ENCODE data around the gene OASL.

OASL gene

GRCh38 chr12:121064116-121064515 is 25.1 kb upstream of the OASL start:
- no peak overlapping the region for H3K27ac ChIP-seq
- no peak for TF ChIP-seq ZFX (IDR thresholded peaks at IDR 0.05)
- TF ChIP-seq CTCF (conservative IDR thresholded peaks at IDR 0.05): no peak

- TF ChIP-seq CTCF (conservative IDR thresholded peaks at IDR 0.05): no peak
- no peak for TF ChIP-seq ZFX (IDR thresholded peaks at IDR 0.05)
- no peak overlapping the region for H3K27ac ChIP-seq
Measured at GRCh38 chr12:121062391-121063045, 23.5 kb upstream of the OASL start.

GRCh38 chr12:121061831-121062230 is 22.8 kb upstream of the OASL start:
- H3K27ac ChIP-seq: no peak overlapping the region
- TF ChIP-seq CTCF (conservative IDR thresholded peaks at IDR 0.05): peak; percentile 5
- no peak for TF ChIP-seq ZFX (IDR thresholded peaks at IDR 0.05)

- no peak overlapping the region for H3K27ac ChIP-seq
- TF ChIP-seq CTCF (conservative IDR thresholded peaks at IDR 0.05): peak; percentile 59
- no peak for TF ChIP-seq ZFX (IDR thresholded peaks at IDR 0.05)
Measured at GRCh38 chr12:121060149-121061001, 21.3 kb upstream of the OASL start.

- no peak overlapping the region for H3K27ac ChIP-seq
- no peak for TF ChIP-seq ZFX (IDR thresholded peaks at IDR 0.05)
- no peak for TF ChIP-seq CTCF (conservative IDR thresholded peaks at IDR 0.05)
Measured at GRCh38 chr12:121059031-121059898, 20.2 kb upstream of the OASL start.

- H3K27ac ChIP-seq: no peak overlapping the region
- TF ChIP-seq CTCF (conservative IDR thresholded peaks at IDR 0.05): no peak
- TF ChIP-seq ZFX (IDR thresholded peaks at IDR 0.05): no peak
Measured at GRCh38 chr12:121057794-121058193, 18.7 kb upstream of the OASL start.

All from C4-2B (cell line).